Naive thymus-derived CD4-positive, alpha-beta T cell (primary cell): ENCODE measurements around the gene ANGPTL2. TPM values are rescaled to one million over a fixed set of nuclear protein-coding genes. Genes with fewer than 3 reads are reported as not detected.

Source experiments
- ATAC-seq: fragments of 150-1000 bp; cut with Tn5 transposase; 2 replicates; pipeline ENCODE4 v1.10.0; 2021; ENCODE audit warnings: mild to moderate bottlenecking, moderate library complexity
- CTCF ChIA-PET: fragments of 350-600 bp; sonication (Branson Sonifier 250); formaldehyde crosslinking; loops from one replicate; lab custom pipeline; 2021; ENCODE audit warnings: antibody characterized with exemption; lab: Charles Lee
- POLR2A ChIA-PET: fragments of 350-600 bp; sonication (Branson Sonifier 250); formaldehyde crosslinking; loops from one replicate; lab custom pipeline; 2021; ENCODE audit warnings: antibody characterized with exemption, inconsistent platforms; lab: Charles Lee
- DNase-seq, 9 donors: peaks; one replicate each; pipeline versions ENCODE4 v3.0.0 to v3.0.0-alpha.2; 2020 to 2022; ENCODE audit warnings: mixed read lengths in 1 of 9
- H3K27ac ChIP-seq: one replicate; pipeline ENCODE4 v1.7.0; 2013; ENCODE audit warnings: mild to moderate bottlenecking, low read depth, low read length, moderate library complexity
- H3K27me3 ChIP-seq, 2 donors: one replicate each; pipeline ENCODE4 v1.7.0; 2013; ENCODE audit warnings: low read length in 2 of 2, mild to moderate bottlenecking in 2 of 2, moderate library complexity in 2 of 2; ENCODE audit not compliant: control insufficient read depth in 2 of 2, insufficient read depth in 2 of 2
- H3K36me3 ChIP-seq, 3 experiments: 1 replicate in 2 of 3; 2 replicates in 1 of 3; pipeline ENCODE4 v1.7.0; 2013; ENCODE audit warnings: low read length in 3 of 3, mild to moderate bottlenecking in 3 of 3, moderate library complexity in 1 of 3; ENCODE audit not compliant: insufficient read depth in 3 of 3, control insufficient read depth in 2 of 3
- H3K4me1 ChIP-seq, 2 donors: one replicate each; pipeline ENCODE4 v1.7.0; 2013; ENCODE audit warnings: low read length in 2 of 2, mild to moderate bottlenecking in 2 of 2, moderate library complexity in 1 of 2; ENCODE audit not compliant: control insufficient read depth in 2 of 2, insufficient read depth in 2 of 2
- H3K4me3 ChIP-seq: 2 replicates; pipeline ENCODE4 v1.7.0; 2013; ENCODE audit warnings: mild to moderate bottlenecking, low read length
- H3K9me3 ChIP-seq, 3 experiments: 1 replicate in 2 of 3; 2 replicates in 1 of 3; pipeline ENCODE4 v1.7.0; 2013; ENCODE audit warnings: low read length in 3 of 3; ENCODE audit not compliant: control insufficient read depth in 2 of 3
- H3K27ac Mint-ChIP-seq, 9 donors: one replicate each; pipeline ENCODE4 v1.8.0; 2020 to 2022; ENCODE audit warnings: mixed read lengths in 9 of 9, mild to moderate bottlenecking in 8 of 9, moderate library complexity in 5 of 9, inconsistent platforms in 2 of 9
- H3K27me3 Mint-ChIP-seq, 5 donors: one replicate each; pipeline ENCODE4 v1.8.0; 2021 to 2022; ENCODE audit warnings: mixed read lengths in 5 of 5, mild to moderate bottlenecking in 1 of 5
- H3K36me3 Mint-ChIP-seq, 5 donors: one replicate each; pipeline ENCODE4 v1.8.0; 2020 to 2022; ENCODE audit warnings: mixed read lengths in 5 of 5, mild to moderate bottlenecking in 3 of 5, inconsistent platforms in 1 of 5
- H3K4me1 Mint-ChIP-seq, 7 donors: one replicate each; pipeline ENCODE4 v1.8.0; 2020 to 2022; ENCODE audit warnings: mixed read lengths in 7 of 7, mild to moderate bottlenecking in 3 of 7, inconsistent platforms in 1 of 7
- H3K4me3 Mint-ChIP-seq, 10 donors: one replicate each; pipeline ENCODE4 v1.8.0; 2020 to 2022; ENCODE audit warnings: mild to moderate bottlenecking in 10 of 10, mixed read lengths in 10 of 10, moderate library complexity in 6 of 10, inconsistent platforms in 2 of 10
- H3K9me3 Mint-ChIP-seq, 11 donors: one replicate each; pipeline ENCODE4 v1.8.0; 2020 to 2022; ENCODE audit warnings: mixed read lengths in 11 of 11, mild to moderate bottlenecking in 4 of 11, inconsistent platforms in 1 of 11, moderate library complexity in 1 of 11
- intact Hi-C, 2 donors: fragments of 100-400 bp; cut with micrococcal nuclease; formaldehyde crosslinking; loops; one replicate each; pipeline ENCODE4 v1.15.1; 2023
- polyA plus RNA-seq, 2 donors: library from polyadenylated mRNA; unstranded; fragments of 300-500 nt; fragmentation: Illumina TruSeq; gene quantifications; one replicate each; pipeline ENCODE4 v1.2.3, GENCODE V29; 2021
- total RNA-seq, 6 experiments: library from RNA in 5 of 6; stranded (reverse) in 5 of 6; gene quantifications; 1 replicate in 5 of 6; 2 replicates in 1 of 6; pipeline ENCODE4 v1.2.3 and lab custom pipeline; 2021 to 2026

ANGPTL2 gene
- total and polyA plus RNA-seq, 7 experiments from 2014 or later = not detected

- no peak for DNase-seq
- H3K27me3 ChIP-seq = no peaks in the 10 kb centered on the region
- intact Hi-C loops = no loop called here
- H3K36me3 ChIP-seq = no peaks in the 10 kb centered on the region
- Mint-ChIP-seq H3K27ac (no peak overlapping the region), H3K27me3 (peaks cover 0 to 17% (median 10%) of the 10 kb centered on the region in 5 donors), H3K36me3 (peaks cover 0 to 10% (median 3%) of the 10 kb centered on the region in 5 donors), H3K9me3 (no peaks in the 10 kb centered on the region), H3K4me3 (no peak overlapping the region), H3K4me1 (peaks cover 7 to 27% (median 12%) of the 10 kb centered on the region in 7 donors)
- H3K4me1 ChIP-seq = peaks cover 0 to 10% of the 10 kb centered on the region in 2 donors
- no peak overlapping the region for H3K4me3 ChIP-seq
- no peak overlapping the region for H3K27ac ChIP-seq
- H3K9me3 ChIP-seq = no peaks in the 10 kb centered on the region
- ChIA-PET CTCF (no interaction called here), POLR2A (interaction anchor here (0.6 kb wide), 1 partner anchor 112 kb away, joined by 3 read pairs; no protein-coding TSS in a partner anchor)
- no peak for ATAC-seq
Observed at GRCh38 chr9:127085186-127085585, 37.2 kb downstream of the ANGPTL2 start.

GRCh38 chr9:127084076-127085039, 38.1 kb downstream of the ANGPTL2 start:
- Mint-ChIP-seq H3K36me3 (peaks cover 0 to 13% (median 8%) of the 10 kb centered on the region in 5 donors), H3K27me3 (peaks cover 0 to 17% (median 11%) of the 10 kb centered on the region in 5 donors), H3K4me3 (peak overlapping the region in 2 of 10 donors; percentile 27 to 30), H3K4me1 (peaks cover 7 to 27% (median 12%) of the 10 kb centered on the region in 7 donors), H3K9me3 (no peaks in the 10 kb centered on the region), H3K27ac (no peak overlapping the region)
- POLR2A ChIA-PET = no interaction called here
- H3K4me3 ChIP-seq = no peak overlapping the region
- DNase-seq = peak in 5 of 9 donors; percentile 2 to 29 (median 12)
- intact Hi-C loops = no loop called here
- no peaks in the 10 kb centered on the region for H3K27me3 ChIP-seq
- no peaks in the 10 kb centered on the region for H3K9me3 ChIP-seq
- peak; percentile 18 for ATAC-seq
- peaks cover 0 to 10% of the 10 kb centered on the region in 2 donors for H3K4me1 ChIP-seq
- CTCF ChIA-PET = no interaction called here
- H3K27ac ChIP-seq = no peak overlapping the region
- H3K36me3 ChIP-seq = no peaks in the 10 kb centered on the region

- peaks cover 0 to 21% (median 11%) of the 10 kb centered on the region in 5 donors for H3K27me3 Mint-ChIP-seq
- Histone ChIP-seq H3K4me1 (peaks cover 0 to 10% of the 10 kb centered on the region in 2 donors), H3K27ac (no peak overlapping the region), H3K9me3 (no peaks in the 10 kb centered on the region), H3K4me3 (no peak overlapping the region), H3K27me3 (no peaks in the 10 kb centered on the region), H3K36me3 (no peaks in the 10 kb centered on the region)
- ChIA-PET CTCF (no interaction called here), POLR2A (no interaction called here)
- intact Hi-C loops = no loop called here
- DNase-seq (no peak), ATAC-seq (no peak)
- H3K4me1 Mint-ChIP-seq = peaks cover 7 to 27% (median 12%) of the 10 kb centered on the region in 7 donors
- peaks cover 0 to 16% (median 7%) of the 10 kb centered on the region in 5 donors for H3K36me3 Mint-ChIP-seq
- H3K27ac Mint-ChIP-seq = no peak overlapping the region
- no peaks in the 10 kb centered on the region for H3K9me3 Mint-ChIP-seq
- H3K4me3 Mint-ChIP-seq = no peak overlapping the region
Observed at GRCh38 chr9:127083138-127083980, 39.1 kb downstream of the ANGPTL2 start.

- Mint-ChIP-seq H3K27ac (no peak overlapping the region), H3K36me3 (peaks cover 0 to 12% (median 0%) of the 10 kb centered on the region in 5 donors), H3K9me3 (no peaks in the 10 kb centered on the region), H3K4me3 (no peak overlapping the region), H3K27me3 (peaks cover 0 to 32% (median 8%) of the 10 kb centered on the region in 5 donors), H3K4me1 (peaks cover 7 to 27% (median 12%) of the 10 kb centered on the region in 7 donors)
- ATAC-seq = no peak
- Histone ChIP-seq H3K4me1 (peaks cover 0 to 10% of the 10 kb centered on the region in 2 donors), H3K9me3 (no peaks in the 10 kb centered on the region), H3K36me3 (no peaks in the 10 kb centered on the region), H3K27ac (no peak overlapping the region), H3K27me3 (no peaks in the 10 kb centered on the region), H3K4me3 (no peak overlapping the region)
- no peak for DNase-seq
- ChIA-PET CTCF (no interaction called here), POLR2A (no interaction called here)
- intact Hi-C loops = no loop called here
Observed at GRCh38 chr9:127081250-127082185, 40.9 kb downstream of the ANGPTL2 start.

- Mint-ChIP-seq H3K27ac (peak overlapping the region in 1 of 9 donors; percentile 17), H3K4me3 (no peak overlapping the region)
- H3K4me1 ChIP-seq = peaks cover 0 to 3% of the 10 kb centered on the region in 2 donors
Observed at GRCh38 chr9:127079446-127080140, 42.8 kb downstream of the ANGPTL2 start.

More at GRCh38 chr9:127079446-127080140, 42.8 kb downstream of the ANGPTL2 start:
- Histone ChIP-seq H3K4me3 (no peak overlapping the region), H3K9me3 (no peaks in the 10 kb centered on the region), H3K36me3 (no peaks in the 10 kb centered on the region), H3K27me3 (no peaks in the 10 kb centered on the region), H3K27ac (no peak overlapping the region)
- ChIA-PET POLR2A (no interaction called here), CTCF (no interaction called here)
- intact Hi-C loops = no loop called here
- H3K4me1 Mint-ChIP-seq = peaks cover 3 to 14% (median 4%) of the 10 kb centered on the region in 7 donors
- peaks cover 0 to 12% (median 0%) of the 10 kb centered on the region in 5 donors for H3K36me3 Mint-ChIP-seq
- no peak for DNase-seq
- H3K9me3 Mint-ChIP-seq = no peaks in the 10 kb centered on the region
- no peak for ATAC-seq
- peaks cover 0 to 35% (median 4%) of the 10 kb centered on the region in 5 donors for H3K27me3 Mint-ChIP-seq
